ENCODE measurements around the gene SNED1.
"Not testable (repeated sequence)": the region's sequence is repeated elsewhere in the genome, so short reads cannot be mapped to it uniquely, and the experiment has no call there.

The SNED1 gene

GRCh38 chr2:241092677-241093076 is 94.3 kb downstream of the SNED1 start:
- DNase-seq (ENCODE audit: low read depth) = no peak
- H3K4me3 ChIP-seq (ENCODE audit: low read length) = no peak overlapping the region
- TF ChIP-seq CTCF (conservative IDR thresholded peaks at IDR 0.05; ENCODE audit: low read length) = no peak

GRCh38 chr2:241093133-241093781 is 94.8 kb downstream of the SNED1 start:
- H3K4me3 ChIP-seq (ENCODE audit: low read length); DNase-seq (ENCODE audit: low read depth): not testable (repeated sequence)

- no peak overlapping the region for H3K4me3 ChIP-seq (ENCODE audit: low read length)
- TF ChIP-seq CTCF (conservative IDR thresholded peaks at IDR 0.05; ENCODE audit: low read length) = no peak
- DNase-seq (ENCODE audit: low read depth) = no peak
These were observed 95.8 kb downstream of the SNED1 start for GRCh38 chr2:241094172-241094571.

GRCh38 chr2:241094924-241095420 is 96.6 kb downstream of the SNED1 start:
- H3K4me3 ChIP-seq (ENCODE audit: low read length) = no peak overlapping the region
- no peak for DNase-seq (ENCODE audit: low read depth)
- no peak for TF ChIP-seq CTCF (conservative IDR thresholded peaks at IDR 0.05; ENCODE audit: low read length)

GRCh38 chr2:241095594-241096290 is 97.3 kb downstream of the SNED1 start:
- DNase-seq (ENCODE audit: low read depth) = no peak
- TF ChIP-seq CTCF (conservative IDR thresholded peaks at IDR 0.05; ENCODE audit: low read length) = no peak
- no peak overlapping the region for H3K4me3 ChIP-seq (ENCODE audit: low read length)

GRCh38 chr2:241096979-241097378 is 98.6 kb downstream of the SNED1 start:
- DNase-seq (ENCODE audit: low read depth) = no peak
- no peak overlapping the region for H3K4me3 ChIP-seq (ENCODE audit: low read length)
- TF ChIP-seq CTCF (conservative IDR thresholded peaks at IDR 0.05; ENCODE audit: low read length) = no peak

GRCh38 chr2:241099246-241099645 is 100.8 kb downstream of the SNED1 start:
- H3K4me3 ChIP-seq (ENCODE audit: low read length) = no peak overlapping the region
- DNase-seq (ENCODE audit: low read depth) = no peak
- no peak for TF ChIP-seq CTCF (conservative IDR thresholded peaks at IDR 0.05; ENCODE audit: low read length)

Data from AG10803 (cell line).